Measurements from ENCODE around the gene NFAT5. TPM values are rescaled to one million over a fixed set of nuclear protein-coding genes. Genes with fewer than 3 reads are reported as not detected.
A peak's percentile ranks its signal among the peaks of the same experiment; 100 is the strongest.

NFAT5 gene
- total and polyA plus RNA-seq, 9 of the 15 experiments (the other 6 are each of a cell fraction or from before 2014, with no cell fraction given) = 0.78 to 20.5 (median 12.4) TPM

GRCh38 chr16:69706256-69706974, 140.6 kb downstream of the NFAT5 start (continued):
- TF ChIP-seq CEBPG (CRISPR knock-in tag; IDR thresholded peaks at IDR 0.05) (no peak), CEBPG (tag; conservative IDR thresholded peaks at IDR 0.05 in 1 of 2, IDR thresholded peaks at IDR 0.05 in 1 of 2) (peak; percentile 90 to 94), SOX6 (IDR thresholded peaks at IDR 0.05) (peak; percentile 65; the same call in 1 of the 2 replicates)

GRCh38 chr16:69706975-69707340, 141.2 kb downstream of the NFAT5 start:
- H3K27me3 ChIP-seq (ENCODE audit: control insufficient read depth in 2 of 2, insufficient read depth in 2 of 2, low read length in 2 of 2) = no peaks in the 10 kb centered on the region
- TF ChIP-seq ZNF76 (CRISPR knock-in tag; IDR thresholded peaks at IDR 0.05; ENCODE audit: borderline replicate concordance) = no peak
- TF ChIP-seq FOXP4 (CRISPR knock-in tag; IDR thresholded peaks at IDR 0.05; ENCODE audit: borderline replicate concordance) = no peak
- TF ChIP-seq HDAC3 (IDR thresholded peaks at IDR 0.05; ENCODE audit: borderline replicate concordance, partially characterized antibody) = no peak
- no peak for TF ChIP-seq MYBL2 (IDR thresholded peaks at IDR 0.05; ENCODE audit: low read depth)
- TF ChIP-seq MYBL2 (CRISPR knock-in tag; IDR thresholded peaks at IDR 0.05; ENCODE audit: borderline replicate concordance) = no peak
- TF ChIP-seq EWSR1 (IDR thresholded peaks at IDR 0.05; ENCODE audit: borderline replicate concordance, low read depth, partially characterized antibody) = no peak
- no peak for TF ChIP-seq POLR2B (IDR thresholded peaks at IDR 0.05; ENCODE audit: low read depth, partially characterized antibody)
- FAIRE-seq (no peak), ATAC-seq (no peak), DNase-seq (ENCODE audit: extremely low read depth in 1 of 4, low spot score in 3 of 4) (no peak)
- no peaks in the 10 kb centered on the region for H3K79me2 ChIP-seq (ENCODE audit: control insufficient read depth, insufficient read depth, low read length)
- H3K27ac ChIP-seq (ENCODE audit: extremely low read depth, low read depth, low read length) = no peak overlapping the region
- no peaks in the 10 kb centered on the region for H4K20me1 ChIP-seq (replicated peaks; ENCODE audit: control insufficient read depth, insufficient read depth, low read length)
- H2AFZ ChIP-seq (ENCODE audit: low read depth, low read length) = no peak overlapping the region
- H3K36me3 ChIP-seq (ENCODE audit: control insufficient read depth, insufficient read depth, low read length) = peaks cover 44% of the 10 kb centered on the region; the same call in 2 of the 3 replicates
- in situ Hi-C loops (cut with MboI) (loop anchor here (5.0 kb wide), 1 partner anchor 220 kb away; no protein-coding TSS in a partner anchor), intact Hi-C loops (cut with micrococcal nuclease) (loop anchor here (5.0 to 10.0 kb wide), 2 partner anchors 212 to 225 kb away; no protein-coding TSS in a partner anchor)
- no peaks in the 10 kb centered on the region; a peak in 1 of 5 replicates for H3K4me1 ChIP-seq (replicated peaks in 1 of 2; ENCODE audit: control insufficient read depth in 2 of 2, insufficient read depth in 2 of 2, low read length in 2 of 2)
- H3K9me1 ChIP-seq (ENCODE audit: control insufficient read depth, insufficient read depth, low read length) = no peaks in the 10 kb centered on the region
- ChIA-PET POLR2A (interaction anchor here (0.6 to 1.9 kb wide), 4 partner anchors 15 to 545 kb away, joined by 3 to 5 read pairs (median 4); no protein-coding TSS in a partner anchor), CTCF (ENCODE audit: low intra/inter-chr PET ratio) (interaction anchor here (0.7 kb wide), 1 partner anchor 64 kb away, joined by 3 read pairs; no protein-coding TSS in a partner anchor)
- WGBS (ENCODE audit: insufficient coverage, low coverage, missing lambda C conversion rate) = 90% methylated on average over 2 of the region's 2 CpGs
- BruUV-seq (replicated peaks) = no TSS peak
- H3K4me2 ChIP-seq (ENCODE audit: insufficient read depth, low read length) = no peak overlapping the region
- no peak overlapping the region for H3K9ac ChIP-seq (ENCODE audit: insufficient read depth in 1 of 2, low read depth in 2 of 2, low read length in 2 of 2)
- no peaks in the 10 kb centered on the region for H3K9me3 ChIP-seq (replicated peaks; ENCODE audit: control insufficient read depth, insufficient read depth, low read depth, low read length)
- H3K4me3 ChIP-seq = no peak overlapping the region

All from K562 (cell line).